ENCODE measurements around the gene EFNB3.

EFNB3 gene

GRCh38 chr17:7755095-7755890, 50.3 kb downstream of the EFNB3 start:
- Histone ChIP-seq H3K4me1 (no peaks in the 10 kb centered on the region), H3K9ac (no peak overlapping the region), H3K9me3 (0 out of 2 replicates have a peak, but pooled peaks cover 2% of the 10 kb centered on the region), H3K27me3 (no peaks in the 10 kb centered on the region), H4K20me1 (no peaks in the 10 kb centered on the region), H3K36me3 (no peaks in the 10 kb centered on the region), H3K4me2 (no peak overlapping the region), H3K4me3 (no peak overlapping the region), H3K27ac (no peak overlapping the region)
- TF ChIP-seq Cebpa-rat (IDR thresholded peaks at IDR 0.05): no peak

- Histone ChIP-seq H3K36me3 (no peaks in the 10 kb centered on the region), H3K27me3 (no peaks in the 10 kb centered on the region), H3K9me3 (no peaks in the 10 kb centered on the region), H3K4me2 (no peak overlapping the region), H3K9ac (no peak overlapping the region), H4K20me1 (no peaks in the 10 kb centered on the region), H3K4me1 (no peaks in the 10 kb centered on the region), H3K27ac (no peak overlapping the region), H3K4me3 (no peak overlapping the region)
- TF ChIP-seq Cebpa-rat (IDR thresholded peaks at IDR 0.05): no peak
Measured at GRCh38 chr17:7756968-7757367, 52.0 kb downstream of the EFNB3 start.

Measured in BLaER1 (cell line).